GM21619 (cell line): ENCODE data around the gene TMEM266.

ENCODE experiments used
- ATAC-seq: cut with Tn5 transposase; IDR thresholded peaks from one replicate; pipeline ENCODE4 v1.9.1; 2021; ENCODE audit not compliant: unreplicated experiment

TMEM266 gene

DNA sequence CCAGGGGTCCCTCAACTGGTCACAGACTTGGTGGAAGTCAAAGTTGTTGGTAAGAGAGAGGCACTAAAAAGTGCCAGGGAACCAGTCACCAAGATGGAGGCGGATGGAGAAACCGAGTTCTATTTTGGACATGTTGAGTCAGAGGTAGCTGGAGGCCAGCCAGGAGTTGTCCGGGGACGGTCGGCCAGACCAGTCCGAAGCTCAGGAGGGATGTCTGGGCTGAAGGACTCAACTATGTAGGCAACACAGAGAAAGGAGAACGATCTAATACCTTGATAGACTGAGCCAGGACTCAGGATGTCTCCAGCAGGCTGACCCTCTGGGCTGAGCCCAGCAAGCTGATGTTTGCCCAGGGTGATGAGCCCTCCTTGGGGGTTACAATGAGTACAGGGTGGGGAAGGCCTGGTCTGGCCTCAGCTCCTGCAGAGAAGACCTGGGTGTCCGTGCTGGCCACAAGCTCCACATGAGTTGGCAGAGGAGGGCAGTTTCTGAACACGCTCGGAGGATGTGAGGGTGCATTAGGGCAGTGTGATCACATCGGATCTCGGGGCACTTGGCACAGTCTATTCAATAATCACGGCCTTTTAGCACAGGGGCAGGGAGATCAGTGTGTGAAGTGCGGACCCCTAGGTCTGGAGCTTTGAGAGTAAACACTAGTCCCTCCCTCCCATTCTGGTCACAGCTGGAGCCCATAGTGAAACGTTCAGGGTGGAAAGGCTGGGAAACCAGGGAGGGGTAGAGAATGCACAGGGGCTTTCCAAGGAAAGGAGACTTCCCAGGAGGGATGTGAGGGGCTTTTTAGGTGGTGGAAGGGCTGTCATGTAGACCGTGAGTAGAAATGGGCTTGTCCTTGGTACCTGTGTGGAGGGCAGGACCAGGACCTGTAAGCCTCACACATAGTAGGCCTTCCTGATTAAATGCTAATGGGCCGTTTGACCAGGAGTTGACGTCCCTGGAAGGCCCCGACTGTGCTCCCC lies 139.6 kb downstream of the TMEM266 start:
- no peak for ATAC-seq

GRCh38 chr15:76200083-76200465 lies 140.3 kb downstream of the TMEM266 start:
- ATAC-seq: no peak

DNA sequence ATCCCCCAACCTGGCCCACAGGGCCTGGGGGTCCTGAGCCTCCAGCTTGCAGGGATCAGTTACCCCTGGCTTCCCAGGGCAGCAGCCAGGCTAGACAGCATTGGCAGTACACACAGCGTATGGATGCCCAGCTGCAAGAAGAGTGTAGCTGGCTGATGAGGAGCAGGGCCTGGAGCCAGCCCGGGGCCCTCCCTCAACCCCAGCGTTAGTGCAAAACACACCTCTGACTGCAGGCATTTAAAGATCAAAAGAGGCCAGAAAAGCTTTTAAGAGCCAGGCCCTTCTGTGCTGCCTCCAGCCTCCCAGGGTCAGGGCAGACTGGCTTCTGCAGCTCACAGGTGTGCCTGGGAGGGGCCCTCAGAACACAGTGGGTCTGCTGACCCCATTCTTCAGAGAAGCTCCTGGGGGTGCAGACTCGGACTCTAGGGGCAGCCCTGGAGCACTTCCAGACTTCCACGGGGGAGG lies 140.9 kb downstream of the TMEM266 start:
- no peak for ATAC-seq

DNA sequence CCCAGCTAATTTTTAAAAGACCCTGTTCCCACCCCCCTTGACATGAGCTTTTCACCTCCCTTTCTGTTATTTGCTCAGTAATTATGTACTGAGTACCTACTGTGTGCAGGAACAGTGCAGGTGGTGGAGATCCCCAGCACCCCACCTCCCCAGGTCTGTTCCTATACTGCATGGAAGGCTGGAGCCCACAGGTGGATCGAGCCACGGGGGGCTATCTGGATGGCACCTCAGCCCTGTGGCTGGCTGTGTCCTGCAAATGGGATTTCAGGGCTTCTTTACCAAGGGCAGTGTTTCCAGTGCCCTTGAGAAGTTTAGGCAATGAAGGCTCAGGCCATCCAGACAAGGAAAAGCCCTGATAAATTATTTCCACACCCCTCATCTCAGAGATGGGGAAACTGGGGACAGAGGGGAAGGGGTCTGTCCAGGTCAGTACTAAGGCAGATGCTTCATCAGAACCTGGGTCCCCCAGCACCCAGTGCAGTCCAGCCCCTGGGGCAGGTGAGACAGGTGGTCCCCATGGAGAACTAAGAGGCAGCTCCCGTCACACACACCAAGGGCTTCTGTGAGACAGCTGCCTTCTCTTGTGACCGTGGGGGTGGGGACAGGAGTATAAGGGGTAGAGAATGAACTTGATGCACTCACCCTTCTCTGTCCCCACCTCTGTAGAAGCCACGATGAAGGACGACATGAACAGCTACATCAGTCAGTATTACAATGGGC lies 141.9 kb downstream of the TMEM266 start:
- ATAC-seq: no peak

DNA sequence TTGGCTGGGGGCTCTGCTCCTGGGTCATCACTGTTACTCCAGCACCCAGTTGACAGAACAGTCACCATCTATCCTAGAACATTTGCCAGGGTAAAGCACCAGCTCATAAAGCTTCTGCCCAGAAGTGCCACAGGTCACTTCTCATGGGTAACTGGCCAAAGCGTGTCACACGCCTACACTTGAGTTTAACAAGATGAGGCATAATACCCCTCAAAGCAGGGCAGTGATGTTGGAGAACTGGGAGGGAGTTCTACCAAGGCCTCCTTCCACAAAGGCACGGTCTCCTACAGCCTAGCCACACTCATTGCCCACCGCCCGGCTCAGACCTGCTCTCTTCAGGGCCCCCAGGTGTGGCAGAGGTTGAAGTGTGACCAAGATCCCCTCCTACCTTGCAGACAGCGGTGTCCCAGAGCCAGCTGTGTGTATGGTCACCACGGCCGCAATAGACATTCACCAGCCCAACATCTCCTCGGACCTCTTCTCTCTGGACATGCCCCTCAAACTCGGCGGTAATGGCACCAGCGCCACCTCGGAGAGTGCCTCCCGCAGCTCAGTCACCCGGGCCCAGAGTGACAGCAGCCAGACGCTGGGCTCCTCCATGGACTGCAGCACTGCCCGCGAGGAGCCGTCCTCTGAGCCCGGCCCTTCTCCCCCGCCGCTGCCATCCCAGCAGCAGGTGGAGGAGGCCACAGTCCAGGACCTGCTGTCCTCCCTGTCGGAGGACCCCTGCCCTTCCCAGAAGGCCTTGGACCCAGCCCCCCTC lies 143.7 kb downstream of the TMEM266 start:
- no peak for ATAC-seq

DNA sequence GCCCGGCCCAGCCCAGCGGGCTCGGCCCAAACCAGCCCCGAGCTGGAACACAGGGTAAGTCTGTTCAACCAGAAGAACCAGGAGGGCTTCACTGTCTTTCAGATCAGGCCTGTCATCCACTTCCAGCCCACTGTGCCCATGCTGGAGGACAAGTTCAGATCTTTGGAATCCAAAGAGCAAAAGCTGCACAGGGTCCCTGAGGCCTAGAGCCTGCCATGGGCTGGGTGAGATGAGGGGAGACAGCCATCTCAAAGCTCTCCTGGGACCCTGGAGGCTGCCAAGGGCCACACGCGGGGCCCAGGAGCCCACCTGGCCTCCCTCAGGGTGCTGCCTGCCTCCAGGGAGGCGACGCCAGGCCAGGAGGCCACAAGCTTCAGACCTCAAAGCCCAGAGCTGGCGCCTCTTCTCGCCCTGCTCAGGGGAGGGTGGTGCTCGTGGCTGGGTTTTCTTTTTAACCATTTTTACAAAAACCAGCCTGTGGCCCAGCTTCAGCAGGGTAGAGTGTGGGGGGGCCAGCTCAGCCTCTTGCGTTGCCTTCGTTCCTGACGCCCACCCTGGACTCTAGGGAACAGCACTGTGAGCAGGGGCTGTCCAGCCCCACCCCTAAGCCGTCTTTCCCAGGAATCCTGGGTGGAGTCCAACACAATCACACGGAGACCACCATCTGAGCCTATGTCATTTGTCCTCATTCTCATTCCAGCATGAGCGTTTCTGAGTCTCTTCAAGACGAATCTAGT lies 144.5 kb downstream of the TMEM266 start:
- ATAC-seq: no peak

GRCh38 chr15:76204916-76205460 lies 145.2 kb downstream of the TMEM266 start:
- no peak for ATAC-seq

- ATAC-seq: no peak
Observed at GRCh38 chr15:76206325-76206976, 146.7 kb downstream of the TMEM266 start.

GRCh38 chr15:76208084-76208785 lies 148.4 kb downstream of the TMEM266 start:
- ATAC-seq: no peak

DNA sequence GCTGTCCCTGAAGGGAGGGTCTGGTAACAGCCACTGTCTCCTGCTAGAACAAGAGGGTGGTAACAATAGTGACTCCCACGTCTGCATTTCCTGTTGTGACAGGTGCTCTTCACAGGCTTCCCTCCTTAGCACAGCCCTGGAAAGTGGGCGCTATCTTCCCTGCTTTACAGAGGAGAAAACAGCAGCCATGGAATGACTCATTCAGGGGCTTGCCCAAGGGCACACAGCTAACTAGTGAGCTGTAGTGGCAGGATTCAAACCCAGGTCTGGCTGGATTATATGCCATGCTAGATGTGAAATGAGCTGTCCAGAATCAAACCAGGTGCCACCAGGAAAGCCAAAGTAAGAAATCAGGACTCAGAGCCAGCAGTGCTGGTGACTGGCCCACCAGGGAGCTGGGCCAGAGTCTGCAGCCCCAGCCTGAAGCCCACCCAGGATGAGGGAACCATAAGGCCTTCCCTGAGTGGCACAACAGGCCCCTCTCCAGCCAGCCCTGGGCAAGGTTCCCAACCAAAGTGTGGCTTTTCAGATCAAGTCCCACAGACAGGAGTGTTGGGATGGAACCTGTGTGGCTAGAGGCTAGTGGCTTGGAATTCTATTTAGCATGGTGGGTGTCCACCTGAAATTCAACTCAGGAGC lies 149.1 kb downstream of the TMEM266 start:
- no peak for ATAC-seq

GRCh38 chr15:76209523-76209922 lies 149.7 kb downstream of the TMEM266 start:
- no peak for ATAC-seq

DNA sequence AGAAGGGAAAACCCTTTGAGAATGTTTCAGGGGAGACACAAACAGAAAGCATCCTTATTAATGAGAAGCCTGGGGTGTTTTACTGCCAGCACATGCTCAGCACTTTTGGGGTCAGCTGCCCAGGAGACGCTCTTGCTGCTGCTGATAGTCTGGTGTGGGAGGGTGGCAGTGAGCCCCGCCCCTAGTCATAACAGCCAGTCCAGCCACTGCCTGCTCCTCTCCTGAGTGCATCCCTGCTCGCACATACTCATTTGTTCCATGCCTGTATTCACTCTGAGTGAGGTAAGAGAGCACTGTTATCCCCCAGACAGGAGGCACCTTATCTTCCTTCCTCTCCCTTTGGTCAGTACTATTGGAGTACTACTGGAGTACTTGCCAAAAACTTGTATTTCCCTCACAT lies 150.2 kb downstream of the TMEM266 start:
- no peak for ATAC-seq

- no peak for ATAC-seq
Observed at GRCh38 chr15:76215634-76216033, 155.8 kb downstream of the TMEM266 start.

DNA sequence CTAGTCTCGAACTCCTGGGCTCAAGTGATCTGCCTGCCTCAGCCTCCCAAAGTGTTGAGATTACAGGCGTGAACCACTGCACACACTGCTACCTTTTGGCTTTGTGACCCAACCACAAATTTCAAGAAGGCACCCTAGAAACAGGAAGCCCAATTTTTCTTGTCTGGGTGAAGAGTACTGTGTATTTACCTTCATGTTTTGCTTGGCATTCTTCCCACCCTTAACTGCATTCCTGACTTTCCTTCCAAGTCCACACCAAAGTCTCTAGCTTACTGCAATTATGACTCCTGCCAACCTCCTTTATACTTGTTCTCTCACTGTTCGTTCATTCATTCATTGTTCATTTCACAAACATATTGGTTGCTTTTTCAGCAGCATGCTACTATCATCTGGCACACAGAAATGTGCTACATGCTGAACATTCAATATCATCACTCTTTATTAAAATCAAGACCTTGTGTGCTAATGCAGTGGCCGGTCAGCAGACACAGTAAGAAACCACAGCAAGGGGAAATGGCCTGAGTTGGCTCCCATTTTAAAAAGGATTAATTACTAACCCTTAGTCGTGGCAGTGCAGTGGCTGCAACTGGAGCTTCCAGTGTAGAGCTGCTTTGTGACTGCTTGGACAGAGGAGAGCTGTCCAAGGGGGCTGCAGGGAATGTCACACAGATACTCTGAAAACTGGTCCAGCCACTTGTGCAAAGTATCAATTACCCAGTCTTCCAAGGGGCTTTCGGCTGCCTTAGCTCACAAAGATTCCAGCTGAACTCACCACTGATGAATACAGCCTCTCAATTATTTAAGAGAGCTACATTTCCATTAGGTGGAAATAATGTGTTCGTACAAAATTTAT lies 157.5 kb downstream of the TMEM266 start:
- no peak for ATAC-seq

GRCh38 chr15:76217882-76218217 lies 158.1 kb downstream of the TMEM266 start:
- no peak for ATAC-seq

DNA sequence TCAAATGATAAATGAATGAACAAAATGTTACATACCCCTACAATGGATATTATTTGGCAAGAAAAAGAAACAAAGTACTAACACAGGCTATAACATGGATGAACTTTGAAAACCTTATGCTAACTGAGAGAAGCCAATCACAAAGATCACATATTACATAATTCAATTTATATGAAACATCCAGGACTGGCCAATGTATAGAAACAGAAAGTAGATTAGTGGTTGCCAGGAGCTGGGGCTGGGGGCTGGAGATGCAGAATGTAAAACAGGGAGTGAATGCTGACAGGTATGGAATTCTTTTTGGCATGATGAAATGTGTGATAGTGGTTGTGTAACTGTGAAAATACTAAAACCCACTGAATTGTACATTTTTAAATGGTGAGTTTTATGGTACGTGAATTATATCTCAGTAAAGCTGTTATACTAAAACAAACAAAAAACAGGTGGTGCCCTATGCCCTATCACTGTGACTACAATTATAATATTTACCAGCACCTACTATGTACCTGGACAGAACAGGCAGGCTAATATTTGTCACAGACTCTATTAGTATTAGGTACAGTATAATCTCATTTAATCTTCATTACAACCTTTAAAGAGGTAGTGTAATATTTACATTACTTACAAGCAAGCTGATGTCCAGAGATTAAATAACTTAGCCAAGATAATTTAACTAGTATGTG lies 161.4 kb downstream of the TMEM266 start:
- ATAC-seq: no peak

DNA sequence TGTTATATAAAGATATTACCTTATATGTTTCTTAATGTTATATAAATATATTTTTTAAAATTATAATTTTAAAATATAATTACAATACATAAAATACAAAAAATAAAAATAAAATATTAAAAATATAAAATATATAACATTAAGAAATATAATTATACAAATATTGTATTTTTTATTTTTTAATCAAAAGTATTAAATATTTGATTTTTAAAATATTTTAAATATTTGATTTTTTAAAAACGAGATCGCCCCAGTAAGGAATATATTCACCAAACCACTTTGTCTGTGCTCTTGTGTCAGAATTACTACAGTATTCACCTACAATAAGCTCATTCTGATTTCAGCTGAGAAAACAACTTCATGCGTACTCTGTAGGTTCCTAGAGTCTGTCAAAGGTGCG lies 162.4 kb downstream of the TMEM266 start:
- ATAC-seq: no peak
